ENCODE data around the gene GCNT4. TPM values are rescaled to one million over a fixed set of nuclear protein-coding genes. Genes with fewer than 3 reads are reported as not detected.

The GCNT4 gene
- total and polyA plus RNA-seq, 2 of the 8 experiments (the other 6 are each of a cell fraction or from before 2014, with no cell fraction given) = 1.1 to 14.5 TPM

DNA sequence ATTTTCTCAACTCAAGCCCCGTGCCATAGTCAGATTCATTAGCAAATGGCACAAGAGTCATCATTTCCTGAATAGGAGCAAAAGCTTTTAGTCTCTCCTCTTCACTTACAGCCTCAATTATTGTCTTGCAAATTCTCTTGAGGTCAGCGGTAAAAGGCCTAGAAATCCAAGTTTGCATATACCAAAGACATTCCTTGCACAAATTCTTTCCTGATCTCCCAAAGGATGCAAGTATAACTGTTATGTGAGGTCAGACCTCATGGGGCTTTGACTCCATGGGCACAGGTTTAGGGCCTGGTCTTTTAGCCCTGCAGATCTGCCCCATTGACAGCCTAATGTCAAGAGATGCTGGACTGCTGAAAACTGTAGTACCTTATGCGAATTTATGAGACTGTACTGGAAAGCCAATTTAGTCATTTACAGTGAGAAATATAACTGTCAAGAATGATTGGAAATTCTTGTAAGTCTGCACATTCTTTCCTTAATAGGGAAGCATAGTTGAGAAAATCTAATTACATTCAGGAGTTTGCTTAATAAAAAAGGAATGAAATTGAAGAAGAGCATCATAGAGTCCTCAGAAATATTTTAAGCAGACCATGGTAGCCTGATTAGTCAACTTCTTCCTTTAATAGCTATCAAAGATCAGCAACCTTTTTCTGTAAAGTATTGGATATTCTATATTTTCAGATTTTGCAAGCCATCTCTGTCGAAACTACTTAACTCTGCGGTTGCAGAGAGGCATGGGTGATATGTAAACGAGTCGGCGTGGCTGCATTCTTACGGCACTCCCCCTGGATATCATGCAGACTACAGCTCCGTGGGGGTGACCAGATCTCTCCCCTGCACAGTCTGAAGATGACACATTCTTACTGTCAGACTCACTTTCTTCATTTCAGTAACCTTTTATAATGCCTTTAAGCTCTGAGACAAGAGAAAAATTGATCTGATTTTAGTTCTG lies 45.2 kb downstream of the GCNT4 start:
- no peak overlapping the region for H3K23ac ChIP-seq (ENCODE audit: insufficient read length)
- no peak overlapping the region for H2AFZ ChIP-seq (ENCODE audit: low read length)
- H4K20me1 ChIP-seq (replicated peaks in 1 of 2; ENCODE audit: control insufficient read depth in 1 of 2, insufficient read depth in 2 of 2, low read length in 2 of 2) = no peaks in the 10 kb centered on the region
- H2BK5ac ChIP-seq (ENCODE audit: low read depth, low read length) = no peak overlapping the region
- H4K91ac ChIP-seq (replicated peaks; ENCODE audit: insufficient read length, low read length) = no peak overlapping the region
- no peak overlapping the region for H3K18ac ChIP-seq (ENCODE audit: extremely low read depth, low read length)
- H3K4me2 ChIP-seq (ENCODE audit: insufficient read depth in 1 of 2, low read depth in 2 of 2, low read length in 2 of 2) = peak overlapping the region; percentile 36 to 44; a peak in 1 of 4 replicates
- no peak overlapping the region for H2AK5ac ChIP-seq (ENCODE audit: low read depth, low read length)
- H3K36me3 ChIP-seq (ENCODE audit: control insufficient read depth in 2 of 4, insufficient read depth in 4 of 4, low read length in 3 of 4) = peaks cover 0 to 6% (median 0%) of the 10 kb centered on the region in 4 experiments; a peak in 2 of 8 replicates
- H3K14ac ChIP-seq (ENCODE audit: insufficient read length) = no peak overlapping the region
- H3K79me1 ChIP-seq (ENCODE audit: low read depth, low read length) = no peaks in the 10 kb centered on the region
- H3K4ac ChIP-seq (replicated peaks; ENCODE audit: insufficient read length, low read depth, low read length) = no peak overlapping the region
- no peak overlapping the region for H3K27ac ChIP-seq (ENCODE audit: low read depth, low read length)
- peak; percentile 63 for FAIRE-seq
- H2BK120ac ChIP-seq (replicated peaks; ENCODE audit: low read depth, low read length) = no peak overlapping the region
- H2BK15ac ChIP-seq (ENCODE audit: low read length) = no peak overlapping the region
- no peak for DNase-seq (ENCODE audit: low read depth in 1 of 2, low spot score in 2 of 2)
- H3K9ac ChIP-seq (replicated peaks in 1 of 4; ENCODE audit: extremely low read depth in 1 of 4, low read depth in 3 of 4, low read length in 3 of 4) = no peak overlapping the region
- H3K79me2 ChIP-seq (ENCODE audit: control insufficient read depth in 1 of 2, insufficient read depth in 2 of 2, low read length in 2 of 2) = no peaks in the 10 kb centered on the region
- H2BK20ac ChIP-seq (ENCODE audit: low read length) = no peak overlapping the region
- H4K8ac ChIP-seq (ENCODE audit: extremely low read depth, insufficient read depth, low read length) = no peak overlapping the region
- no peaks in the 10 kb centered on the region for H3K23me2 ChIP-seq (ENCODE audit: low read depth, low read length)
- 60% methylated on average over 10 of the region's 10 CpGs; no CpG with 5 or more reads in 1 of the 2 experiments for WGBS, 2 experiments (ENCODE audit: extremely low coverage in 1 of 2, insufficient coverage in 1 of 2, insufficient read length in 1 of 2, insufficient replicate concordance in 2 of 2, low coverage in 1 of 2, low lambda C conversion rate in 2 of 2, missing lambda C conversion rate in 1 of 2)
- no peak overlapping the region for H3K56ac ChIP-seq (replicated peaks; ENCODE audit: insufficient read length, low read depth, low read length)
- H3K4me3 ChIP-seq (ENCODE audit: extremely low read depth in 1 of 4, insufficient read depth in 2 of 4, low read depth in 3 of 4, low read length in 4 of 4) = no peak overlapping the region
- H3K9me3 ChIP-seq (ENCODE audit: insufficient read depth in 2 of 2, low read depth in 1 of 2, low read length in 1 of 2) = peaks cover 6 to 15% of the 10 kb centered on the region in 2 experiments
- no peak overlapping the region for H4K5ac ChIP-seq (ENCODE audit: insufficient read length, low read depth, low read length)
- TF ChIP-seq TEAD4 (IDR thresholded peaks at IDR 0.05; ENCODE audit: low read depth, low read length) (peak; percentile 36; the same call in 1 of the 2 replicates), TAF7 (optimal IDR thresholded peaks at IDR 0.05; ENCODE audit: borderline replicate concordance, low read depth, low read length) (no peak), TBP (IDR thresholded peaks at IDR 0.05; ENCODE audit: low read depth, low read length) (no peak)
- peaks cover 0 to 12% (median 6%) of the 10 kb centered on the region in 4 experiments; a peak in 5 of 7 replicates for H3K4me1 ChIP-seq (replicated peaks in 1 of 4; ENCODE audit: control insufficient read depth in 3 of 4, insufficient read depth in 4 of 4, low read length in 3 of 4)
- ChIA-PET POLR2A (ENCODE audit: partially characterized antibody) (no interaction called here), CTCF (ENCODE audit: partially characterized antibody) (interaction anchor here (0.9 to 1.7 kb wide), 4 partner anchors 10 to 259 kb away, joined by 3 to 7 read pairs (median 4); no protein-coding TSS in a partner anchor)
- H2BK12ac ChIP-seq (ENCODE audit: low read depth, low read length) = no peak overlapping the region
- no peaks in the 10 kb centered on the region for H3K27me3 ChIP-seq (replicated peaks in 1 of 4; ENCODE audit: control insufficient read depth in 3 of 4, extremely low read depth in 1 of 4, insufficient read depth in 3 of 4, low read length in 3 of 4)
